ENCODE measurements around the gene KIF26B. TPM values are rescaled to one million over a fixed set of nuclear protein-coding genes. Genes with fewer than 3 reads are reported as not detected.

KIF26B gene
- total and polyA plus RNA-seq, 5 donors = 0.11 to 0.41 (median 0.29) TPM

DNA sequence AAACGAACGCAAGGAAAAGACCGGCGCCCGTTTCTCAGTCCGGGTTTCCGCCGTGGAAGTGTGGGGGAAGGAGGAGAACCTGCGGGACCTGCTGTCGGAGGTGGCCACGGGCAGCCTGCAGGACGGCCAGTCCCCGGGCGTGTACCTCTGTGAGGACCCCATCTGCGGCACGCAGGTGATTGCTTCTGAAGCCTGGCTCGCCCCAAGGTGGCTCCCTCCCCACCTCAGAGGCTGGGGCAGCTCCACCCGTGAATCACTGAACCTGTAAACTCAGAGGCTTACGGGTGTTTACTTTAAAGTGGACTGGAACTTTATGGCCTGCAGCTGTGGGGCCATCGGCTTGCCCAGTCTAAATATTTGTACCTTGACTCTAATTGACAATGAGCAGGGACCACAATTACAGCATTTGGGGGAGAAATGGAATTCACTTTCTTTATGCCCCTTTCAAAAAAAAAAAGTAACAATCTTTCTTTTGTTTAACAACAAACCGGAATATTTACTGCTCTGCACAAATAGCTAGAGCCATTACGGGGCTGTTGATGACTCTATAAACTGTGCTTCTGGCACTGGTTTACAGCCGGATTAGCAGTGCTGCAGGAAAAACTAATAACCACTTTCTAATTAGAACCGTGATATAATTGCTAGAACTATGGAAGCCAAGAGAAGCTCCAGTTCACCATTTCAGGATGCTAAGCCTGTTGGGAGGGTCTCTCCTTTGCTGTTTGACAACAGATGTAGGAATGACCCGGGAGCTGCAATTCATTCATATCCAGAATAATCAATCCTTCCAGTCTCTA is 454.8 kb downstream of the KIF26B start:
- H3K27ac ChIP-seq (ENCODE audit: low read length) = no peak overlapping the region
- ATAC-seq (no peak), DNase-seq (no peak)
- no peak overlapping the region for H3K4me3 ChIP-seq (ENCODE audit: low read length)
- intact Hi-C loops (cut with DNase I) = no loop called here
- no peaks in the 10 kb centered on the region for H3K27me3 ChIP-seq (ENCODE audit: control insufficient read depth, insufficient read depth)
- H3K4me1 ChIP-seq (ENCODE audit: control insufficient read depth, insufficient read depth, low read length) = no peaks in the 10 kb centered on the region
- H3K9me3 ChIP-seq (ENCODE audit: control insufficient read depth, low read length) = no peaks in the 10 kb centered on the region
- 96% methylated on average over 25 of the region's 25 CpGs for WGBS

GRCh38 chr1:245611251-245611650 is 456.5 kb downstream of the KIF26B start:
- no peak overlapping the region for H3K27ac ChIP-seq (ENCODE audit: low read length)
- intact Hi-C loops (cut with DNase I) = no loop called here
- H3K4me1 ChIP-seq (ENCODE audit: control insufficient read depth, insufficient read depth, low read length) = no peaks in the 10 kb centered on the region
- H3K9me3 ChIP-seq (ENCODE audit: control insufficient read depth, low read length) = no peaks in the 10 kb centered on the region
- ATAC-seq (no peak), DNase-seq (no peak)
- H3K27me3 ChIP-seq (ENCODE audit: control insufficient read depth, insufficient read depth) = no peaks in the 10 kb centered on the region
- H3K4me3 ChIP-seq (ENCODE audit: low read length) = no peak overlapping the region
- 88% methylated on average over 2 of the region's 2 CpGs for WGBS

DNA sequence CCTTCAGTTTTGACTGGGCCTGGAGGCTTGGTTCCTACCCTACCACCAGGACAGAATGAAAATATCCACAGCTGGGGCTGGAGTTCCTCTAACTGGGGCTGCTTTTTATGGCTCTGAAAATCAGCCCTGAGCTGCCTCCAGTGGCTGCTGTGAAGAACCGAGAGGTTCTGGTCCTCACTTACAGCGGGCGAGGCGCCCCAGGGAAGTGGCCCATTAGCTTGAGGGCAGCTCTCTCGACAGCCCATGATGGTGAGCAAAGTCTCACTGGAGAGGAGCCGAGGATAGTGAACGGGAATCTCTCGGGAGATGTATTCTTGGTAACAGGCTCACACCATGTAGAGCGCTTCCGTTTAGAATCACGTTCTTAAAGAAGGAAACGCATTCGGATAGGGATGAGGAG is 459.7 kb downstream of the KIF26B start:
- no peak for DNase-seq
- intact Hi-C loops (cut with DNase I) = no loop called here
- H3K9me3 ChIP-seq (ENCODE audit: control insufficient read depth, low read length) = no peaks in the 10 kb centered on the region
- no peaks in the 10 kb centered on the region for H3K4me1 ChIP-seq (ENCODE audit: control insufficient read depth, insufficient read depth, low read length)
- 67% methylated on average over 13 of the region's 13 CpGs for WGBS
- no peak overlapping the region for H3K4me3 ChIP-seq (ENCODE audit: low read length)
- no peak for ATAC-seq
- H3K27ac ChIP-seq (ENCODE audit: low read length) = no peak overlapping the region
- no peaks in the 10 kb centered on the region for H3K27me3 ChIP-seq (ENCODE audit: control insufficient read depth, insufficient read depth)

GRCh38 chr1:245615001-245615400 is 460.2 kb downstream of the KIF26B start:
- Histone ChIP-seq H3K4me1 (ENCODE audit: control insufficient read depth, insufficient read depth, low read length) (no peaks in the 10 kb centered on the region), H3K27ac (ENCODE audit: low read length) (no peak overlapping the region), H3K4me3 (ENCODE audit: low read length) (no peak overlapping the region), H3K9me3 (ENCODE audit: control insufficient read depth, low read length) (no peaks in the 10 kb centered on the region), H3K27me3 (ENCODE audit: control insufficient read depth, insufficient read depth) (no peaks in the 10 kb centered on the region)
- ATAC-seq = no peak
- intact Hi-C loops (cut with DNase I) = no loop called here
- no peak for DNase-seq
- WGBS = 62% methylated on average over 4 of the region's 4 CpGs

DNA sequence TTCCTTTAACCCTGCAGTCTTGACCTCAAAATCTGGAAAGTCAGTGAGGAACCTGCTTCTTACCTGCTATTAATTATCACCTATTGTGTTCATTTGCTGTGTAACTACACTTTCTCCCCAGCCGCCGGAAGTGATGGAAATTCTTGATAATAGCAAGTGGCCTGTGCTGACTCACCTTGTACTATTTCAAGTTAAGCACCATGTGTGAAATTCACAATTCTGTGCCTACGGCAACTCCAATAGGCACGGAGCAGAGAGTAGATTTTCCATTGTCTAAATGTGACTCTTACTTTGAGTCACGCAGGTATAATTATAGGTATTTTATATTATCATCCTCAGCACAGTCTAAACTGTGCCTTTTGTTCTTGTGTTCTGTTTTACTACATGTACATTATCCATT is 466.8 kb downstream of the KIF26B start:
- no peaks in the 10 kb centered on the region for H3K4me1 ChIP-seq (ENCODE audit: control insufficient read depth, insufficient read depth, low read length)
- ATAC-seq (no peak), DNase-seq (no peak)
- 78% methylated on average over 5 of the region's 5 CpGs for WGBS
- intact Hi-C loops (cut with DNase I) = no loop called here
- no peaks in the 10 kb centered on the region for H3K9me3 ChIP-seq (ENCODE audit: control insufficient read depth, low read length)
- no peaks in the 10 kb centered on the region for H3K27me3 ChIP-seq (ENCODE audit: control insufficient read depth, insufficient read depth)
- H3K4me3 ChIP-seq (ENCODE audit: low read length) = no peak overlapping the region
- no peak overlapping the region for H3K27ac ChIP-seq (ENCODE audit: low read length)

GRCh38 chr1:245622332-245623014 is 467.7 kb downstream of the KIF26B start:
- H3K27me3 ChIP-seq (ENCODE audit: control insufficient read depth, insufficient read depth) = no peaks in the 10 kb centered on the region
- no peaks in the 10 kb centered on the region for H3K9me3 ChIP-seq (ENCODE audit: control insufficient read depth, low read length)
- DNase-seq (no peak), ATAC-seq (no peak)
- no peak overlapping the region for H3K4me3 ChIP-seq (ENCODE audit: low read length)
- no peaks in the 10 kb centered on the region for H3K4me1 ChIP-seq (ENCODE audit: control insufficient read depth, insufficient read depth, low read length)
- whole genome bisulfite sequencing = 84% methylated on average over 18 of the region's 18 CpGs
- intact Hi-C loops (cut with DNase I) = no loop called here
- H3K27ac ChIP-seq (ENCODE audit: low read length) = no peak overlapping the region

DNA sequence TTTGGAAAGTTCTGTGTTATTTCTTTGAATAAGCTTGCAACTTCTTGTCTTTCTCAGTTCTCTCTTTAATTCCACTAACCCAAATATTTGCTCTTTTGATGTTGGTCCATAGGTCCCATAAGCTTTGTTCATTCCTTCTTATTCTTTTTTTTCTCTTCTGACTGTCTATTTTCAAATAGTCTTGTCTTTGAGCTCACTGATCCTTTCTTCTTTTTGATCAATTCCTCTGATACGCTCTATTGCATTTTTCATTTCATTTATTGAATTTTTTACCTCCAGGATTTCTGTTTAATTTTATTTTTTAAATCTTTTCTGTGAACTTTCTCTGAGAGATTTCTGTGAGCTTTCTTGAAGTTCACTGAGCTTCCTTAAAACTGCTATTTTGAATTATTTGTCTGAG is 486.6 kb downstream of the KIF26B start:
- H3K27ac ChIP-seq (ENCODE audit: low read length) = no peak overlapping the region
- ATAC-seq = no peak
- H3K4me1 ChIP-seq (ENCODE audit: control insufficient read depth, insufficient read depth, low read length) = no peaks in the 10 kb centered on the region
- intact Hi-C loops (cut with DNase I) = no loop called here
- no peaks in the 10 kb centered on the region for H3K27me3 ChIP-seq (ENCODE audit: control insufficient read depth, insufficient read depth)
- WGBS = 99% methylated on average over 1 of the region's 1 CpG
- peaks cover 3% of the 10 kb centered on the region for H3K9me3 ChIP-seq (ENCODE audit: control insufficient read depth, low read length)
- H3K4me3 ChIP-seq (ENCODE audit: low read length) = no peak overlapping the region
- no peak for DNase-seq

- intact Hi-C loops (cut with DNase I) = no loop called here
- WGBS = 77% methylated on average over 4 of the region's 4 CpGs
- Histone ChIP-seq H3K27ac (ENCODE audit: low read length) (no peak overlapping the region), H3K9me3 (ENCODE audit: control insufficient read depth, low read length) (peaks cover 3% of the 10 kb centered on the region), H3K27me3 (ENCODE audit: control insufficient read depth, insufficient read depth) (no peaks in the 10 kb centered on the region), H3K4me1 (ENCODE audit: control insufficient read depth, insufficient read depth, low read length) (no peaks in the 10 kb centered on the region), H3K4me3 (ENCODE audit: low read length) (no peak overlapping the region)
- DNase-seq (no peak), ATAC-seq (no peak)
Measured at GRCh38 chr1:245645406-245645805, 490.6 kb downstream of the KIF26B start.

GRCh38 chr1:245645894-245646293 is 491.1 kb downstream of the KIF26B start:
- no peak for ATAC-seq
- no peak overlapping the region for H3K27ac ChIP-seq (ENCODE audit: low read length)
- no peak for DNase-seq
- H3K27me3 ChIP-seq (ENCODE audit: control insufficient read depth, insufficient read depth) = no peaks in the 10 kb centered on the region
- H3K9me3 ChIP-seq (ENCODE audit: control insufficient read depth, low read length) = peaks cover 3% of the 10 kb centered on the region
- 54% methylated on average over 9 of the region's 9 CpGs for WGBS
- H3K4me1 ChIP-seq (ENCODE audit: control insufficient read depth, insufficient read depth, low read length) = no peaks in the 10 kb centered on the region
- intact Hi-C loops (cut with DNase I) = no loop called here
- no peak overlapping the region for H3K4me3 ChIP-seq (ENCODE audit: low read length)

DNA sequence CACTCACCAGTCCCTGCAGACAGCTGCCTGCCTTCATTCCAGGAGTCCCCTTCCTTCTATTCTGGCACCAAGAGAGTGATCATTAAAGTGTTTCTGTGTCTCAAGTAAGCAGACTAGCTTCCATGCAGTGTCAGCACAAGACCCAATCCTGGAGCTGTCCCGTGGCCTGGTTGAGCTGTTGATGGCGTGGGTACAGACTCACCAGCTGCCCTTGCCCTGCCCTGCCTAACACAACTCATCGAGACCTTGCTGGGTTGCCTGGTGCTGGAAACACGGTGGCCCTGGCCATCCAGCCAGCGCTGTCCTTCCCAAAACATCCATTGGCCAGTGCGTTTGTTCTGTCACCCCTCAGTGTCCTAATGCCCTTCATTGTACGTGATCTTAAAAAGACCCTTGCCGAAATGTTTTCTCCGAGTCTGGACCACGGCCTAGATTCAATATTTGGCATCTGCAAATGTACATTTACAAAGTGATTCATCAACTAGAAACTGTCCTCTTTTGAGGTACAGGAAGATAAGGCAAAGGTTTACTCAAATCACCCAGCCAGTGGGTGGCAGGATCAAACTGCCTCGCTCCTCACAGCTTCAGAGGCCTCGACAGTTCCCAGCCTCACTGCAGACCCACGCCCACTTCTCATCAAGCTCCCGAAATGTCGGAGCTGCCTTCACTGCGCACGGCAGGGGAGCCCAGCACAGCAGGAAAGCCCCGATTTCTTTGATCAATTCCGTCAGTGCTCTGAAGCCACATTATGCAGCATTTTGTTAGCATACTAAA is 494.2 kb downstream of the KIF26B start:
- 77% methylated on average over 19 of the region's 19 CpGs for WGBS
- intact Hi-C loops (cut with DNase I) = no loop called here
- no peak for ATAC-seq

DNA sequence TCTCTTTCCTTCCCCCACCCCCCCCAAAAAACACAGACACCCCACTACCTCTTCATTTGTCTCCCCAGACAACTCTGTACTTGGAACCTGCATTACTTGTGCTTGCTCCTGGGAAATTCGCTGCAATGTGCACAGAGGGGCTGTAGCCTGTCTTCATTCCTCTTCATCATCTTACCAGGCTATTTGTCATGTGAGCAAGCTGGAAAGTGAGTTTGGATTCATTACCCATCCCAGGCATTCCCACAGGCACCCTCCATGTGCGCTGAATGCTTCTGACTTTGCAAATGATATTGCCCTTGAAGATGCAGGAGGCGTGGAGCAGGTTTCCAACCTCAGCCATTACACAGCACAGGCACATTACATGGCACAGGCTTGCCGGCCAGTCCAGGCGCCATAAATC is 494.9 kb downstream of the KIF26B start:
- DNase-seq = no peak
- no peak overlapping the region for H3K4me3 ChIP-seq (ENCODE audit: low read length)
- no peaks in the 10 kb centered on the region for H3K4me1 ChIP-seq (ENCODE audit: control insufficient read depth, insufficient read depth, low read length)
- no peaks in the 10 kb centered on the region for H3K9me3 ChIP-seq (ENCODE audit: control insufficient read depth, low read length)
- no peak for ATAC-seq
- WGBS = 93% methylated on average over 5 of the region's 5 CpGs
- intact Hi-C loops (cut with DNase I) = no loop called here
- no peak overlapping the region for H3K27ac ChIP-seq (ENCODE audit: low read length)
- no peaks in the 10 kb centered on the region for H3K27me3 ChIP-seq (ENCODE audit: control insufficient read depth, insufficient read depth)

More for the DNA sequence above, 494.2 kb downstream of the KIF26B start:
- Histone ChIP-seq H3K9me3 (ENCODE audit: control insufficient read depth, low read length) (no peaks in the 10 kb centered on the region), H3K4me3 (ENCODE audit: low read length) (no peak overlapping the region), H3K27ac (ENCODE audit: low read length) (no peak overlapping the region), H3K27me3 (ENCODE audit: control insufficient read depth, insufficient read depth) (no peaks in the 10 kb centered on the region), H3K4me1 (ENCODE audit: control insufficient read depth, insufficient read depth, low read length) (no peaks in the 10 kb centered on the region)
- no peak for DNase-seq
